DOHH2 (cell line): ENCODE data around the gene CEP135.

ENCODE experiments used
- CTCF ChIP-seq: fragments of 200-600 bp; sonication (generic); IDR thresholded peaks from one replicate; pipeline ENCODE4 v1.5.1; 2014; ENCODE audit warnings: antibody characterized with exemption, mild to moderate bottlenecking, low read depth, low read length; ENCODE audit not compliant: poor library complexity, severe bottlenecking
- EZH2phosphoT487 ChIP-seq: fragments of 200-600 bp; sonication (generic); IDR thresholded peaks from 2 replicates; pipeline ENCODE4 v1.6.1; 2017; ENCODE audit warnings: borderline replicate concordance, mild to moderate bottlenecking, antibody characterized with exemption, low read length, moderate library complexity, mixed read lengths

GRCh38 chr4:56060036-56060435, 111.3 kb downstream of the CEP135 start:
- TF ChIP-seq CTCF (no peak), EZH2phosphoT487 (no peak)
